ENCODE measurements around the gene PTTG1.

PTTG1 gene

DNA sequence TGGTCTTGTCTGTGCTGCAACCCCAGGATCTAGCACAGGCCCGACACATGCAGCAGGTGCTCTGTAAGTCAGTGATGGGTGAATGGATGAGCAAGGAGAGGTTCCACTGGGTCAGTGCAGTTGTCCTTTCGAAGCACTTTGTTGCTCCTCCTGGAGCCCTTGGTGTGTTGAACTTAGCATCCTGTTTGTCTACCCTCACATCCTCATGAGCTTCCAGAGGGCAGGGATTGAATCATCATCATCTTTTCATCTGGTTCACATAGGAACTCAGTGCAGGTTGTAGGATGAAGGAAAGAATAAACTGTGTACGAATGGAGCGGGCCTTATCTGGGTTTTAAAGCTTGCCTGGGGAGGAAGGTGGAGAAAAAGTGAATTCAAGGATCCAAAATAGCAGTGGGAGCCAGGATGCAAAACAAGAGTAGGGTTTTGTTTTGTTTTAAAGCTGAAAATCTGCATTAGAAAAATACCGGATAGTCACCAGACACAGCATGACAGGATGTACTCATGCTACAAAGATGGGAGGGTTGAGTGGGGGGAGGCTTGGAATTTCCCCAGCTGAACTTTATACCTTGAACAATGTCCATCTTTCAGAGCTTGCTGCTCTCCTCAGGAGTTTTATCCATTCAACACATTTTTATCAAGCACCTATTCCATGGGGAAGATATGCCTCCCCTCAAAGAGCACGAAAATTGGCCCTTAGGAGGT is 55.8 kb downstream of the PTTG1 start:
- H2AFZ ChIP-seq (ENCODE audit: low read depth): no peak overlapping the region
- H4K20me1 ChIP-seq (ENCODE audit: insufficient read depth): no peaks in the 10 kb centered on the region
- no peak overlapping the region for H3K4me2 ChIP-seq
- peaks cover 50% of the 10 kb centered on the region for H3K4me1 ChIP-seq (ENCODE audit: low read depth, poor library complexity, severe bottlenecking)
- no peak overlapping the region for H3K9ac ChIP-seq
- H3K36me3 ChIP-seq (ENCODE audit: insufficient read depth): no peaks in the 10 kb centered on the region
- H3K27ac ChIP-seq: no peak overlapping the region
- peaks cover 81% of the 10 kb centered on the region for H3K79me2 ChIP-seq (ENCODE audit: insufficient read depth, low read depth)
- TF ChIP-seq, protein P1, sequence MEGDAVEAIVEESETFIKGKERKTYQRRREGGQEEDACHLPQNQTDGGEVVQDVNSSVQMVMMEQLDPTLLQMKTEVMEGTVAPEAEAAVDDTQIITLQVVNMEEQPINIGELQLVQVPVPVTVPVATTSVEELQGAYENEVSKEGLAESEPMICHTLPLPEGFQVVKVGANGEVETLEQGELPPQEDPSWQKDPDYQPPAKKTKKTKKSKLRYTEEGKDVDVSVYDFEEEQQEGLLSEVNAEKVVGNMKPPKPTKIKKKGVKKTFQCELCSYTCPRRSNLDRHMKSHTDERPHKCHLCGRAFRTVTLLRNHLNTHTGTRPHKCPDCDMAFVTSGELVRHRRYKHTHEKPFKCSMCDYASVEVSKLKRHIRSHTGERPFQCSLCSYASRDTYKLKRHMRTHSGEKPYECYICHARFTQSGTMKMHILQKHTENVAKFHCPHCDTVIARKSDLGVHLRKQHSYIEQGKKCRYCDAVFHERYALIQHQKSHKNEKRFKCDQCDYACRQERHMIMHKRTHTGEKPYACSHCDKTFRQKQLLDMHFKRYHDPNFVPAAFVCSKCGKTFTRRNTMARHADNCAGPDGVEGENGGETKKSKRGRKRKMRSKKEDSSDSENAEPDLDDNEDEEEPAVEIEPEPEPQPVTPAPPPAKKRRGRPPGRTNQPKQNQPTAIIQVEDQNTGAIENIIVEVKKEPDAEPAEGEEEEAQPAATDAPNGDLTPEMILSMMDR (conservative IDR thresholded peaks at IDR 0.05; ENCODE audit: low read depth, low read length): no peak
- H3K27me3 ChIP-seq (ENCODE audit: insufficient read depth, low read depth): no peaks in the 10 kb centered on the region
- no peak overlapping the region for H3K4me3 ChIP-seq (IDR thresholded peaks at IDR 0.05; ENCODE audit: insufficient read depth, low read depth, low read length)

DNA sequence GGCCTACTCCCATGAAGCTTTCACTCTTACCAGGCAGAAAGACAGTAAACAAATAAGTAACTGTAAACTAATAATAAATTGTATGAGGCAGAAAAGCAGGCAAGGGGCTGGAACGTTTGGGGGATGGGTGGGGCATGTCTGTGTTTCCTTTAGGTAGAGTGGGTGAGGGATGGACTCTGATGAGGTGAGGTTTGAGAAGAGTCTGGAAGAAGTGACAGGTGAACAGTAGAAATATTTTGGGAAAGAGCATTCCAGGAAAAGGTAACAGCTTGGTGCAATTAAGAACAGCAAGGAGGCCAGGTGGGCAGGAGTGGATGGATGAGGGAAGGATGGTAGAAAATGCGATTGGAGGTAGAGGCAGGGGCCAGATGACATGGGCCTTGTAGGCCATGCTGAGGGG is 56.5 kb downstream of the PTTG1 start:
- H3K36me3 ChIP-seq (ENCODE audit: insufficient read depth): no peaks in the 10 kb centered on the region
- H3K79me2 ChIP-seq (ENCODE audit: insufficient read depth, low read depth): peaks cover 75% of the 10 kb centered on the region
- H3K4me3 ChIP-seq (IDR thresholded peaks at IDR 0.05; ENCODE audit: insufficient read depth, low read depth, low read length): no peak overlapping the region
- peaks cover 43% of the 10 kb centered on the region for H3K4me1 ChIP-seq (ENCODE audit: low read depth, poor library complexity, severe bottlenecking)
- no peak overlapping the region for H3K9ac ChIP-seq
- no peak overlapping the region for H2AFZ ChIP-seq (ENCODE audit: low read depth)
- TF ChIP-seq, protein P1 (conservative IDR thresholded peaks at IDR 0.05; ENCODE audit: low read depth, low read length): no peak
- H3K27ac ChIP-seq: no peak overlapping the region
- H4K20me1 ChIP-seq (ENCODE audit: insufficient read depth): no peaks in the 10 kb centered on the region
- no peaks in the 10 kb centered on the region for H3K27me3 ChIP-seq (ENCODE audit: insufficient read depth, low read depth)
- no peak overlapping the region for H3K4me2 ChIP-seq

All from KMS-11 (cell line).